Activated T-cell treated with anti-CD3 and anti-CD28 coated beads, Interleukin-2, amount 50 U/mL, for 24 hours (primary cell): ENCODE measurements around the gene FAM9A.

ENCODE experiments used
- DNase-seq: peaks from one replicate; pipeline ENCODE4 v3.0.0-alpha.2; 2020
- H3K27ac Mint-ChIP-seq: 2 replicates; pipeline ENCODE4 v1.8.0; 2020; ENCODE audit warnings: mild to moderate bottlenecking, mixed read lengths
- H3K27me3 Mint-ChIP-seq: 2 replicates; pipeline ENCODE4 v1.8.0; 2020; ENCODE audit warnings: mixed read lengths
- H3K36me3 Mint-ChIP-seq: 2 replicates; pipeline ENCODE4 v1.8.0; 2020; ENCODE audit warnings: low read depth, mixed read lengths
- H3K4me1 Mint-ChIP-seq: 2 replicates; pipeline ENCODE4 v1.8.0; 2020; ENCODE audit warnings: low read depth, mixed read lengths
- H3K4me3 Mint-ChIP-seq: 2 replicates; pipeline ENCODE4 v1.8.0; 2020; ENCODE audit warnings: mild to moderate bottlenecking, moderate library complexity, mixed read lengths
- H3K9me3 Mint-ChIP-seq: 2 replicates; pipeline ENCODE4 v1.8.0; 2020; ENCODE audit warnings: mixed read lengths

FAM9A gene

GRCh38 chrX:8801041-8801599 lies at the start of gene FAM9A:
Gene FAM9A (minus strand): TSS chrX:8801383. CDS start chrX:8800171, 1,212 bp downstream.
- Mint-ChIP-seq H3K4me1 (no peaks in the 10 kb centered on the region), H3K36me3 (no peaks in the 10 kb centered on the region), H3K9me3 (no peaks in the 10 kb centered on the region), H3K27ac (no peak within 1 kb of the TSS), H3K27me3 (peaks cover 11% of the 10 kb centered on the region), H3K4me3 (no peak within 1 kb of the TSS)
- DNase-seq = no peak

- no peaks in the 10 kb centered on the region for H3K9me3 Mint-ChIP-seq
- H3K4me1 Mint-ChIP-seq = no peaks in the 10 kb centered on the region
- H3K27me3 Mint-ChIP-seq = peaks cover 37% of the 10 kb centered on the region
- no peak overlapping the region for H3K27ac Mint-ChIP-seq
- no peak overlapping the region for H3K4me3 Mint-ChIP-seq
- no peaks in the 10 kb centered on the region for H3K36me3 Mint-ChIP-seq
- no peak for DNase-seq
Measured at GRCh38 chrX:8850478-8850877, 49.3 kb upstream of the FAM9A start.

GRCh38 chrX:8849945-8850344 lies 48.8 kb upstream of the FAM9A start:
- peaks cover 33% of the 10 kb centered on the region for H3K27me3 Mint-ChIP-seq
- no peaks in the 10 kb centered on the region for H3K36me3 Mint-ChIP-seq
- H3K27ac Mint-ChIP-seq = no peak overlapping the region
- no peaks in the 10 kb centered on the region for H3K9me3 Mint-ChIP-seq
- DNase-seq = no peak
- H3K4me3 Mint-ChIP-seq = no peak overlapping the region
- no peaks in the 10 kb centered on the region for H3K4me1 Mint-ChIP-seq

GRCh38 chrX:8849458-8849857 lies 48.3 kb upstream of the FAM9A start:
- no peak for DNase-seq
- Mint-ChIP-seq H3K9me3 (no peaks in the 10 kb centered on the region), H3K27ac (no peak overlapping the region), H3K4me3 (no peak overlapping the region), H3K27me3 (peaks cover 33% of the 10 kb centered on the region), H3K36me3 (no peaks in the 10 kb centered on the region), H3K4me1 (no peaks in the 10 kb centered on the region)

- Mint-ChIP-seq H3K27me3 (peaks cover 36% of the 10 kb centered on the region), H3K4me1 (no peaks in the 10 kb centered on the region), H3K27ac (no peak overlapping the region), H3K9me3 (no peaks in the 10 kb centered on the region), H3K4me3 (no peak overlapping the region), H3K36me3 (no peaks in the 10 kb centered on the region)
- no peak for DNase-seq
Measured at GRCh38 chrX:8848911-8849310, 47.7 kb upstream of the FAM9A start.

- H3K27ac Mint-ChIP-seq = no peak overlapping the region
- no peak overlapping the region for H3K4me3 Mint-ChIP-seq
- DNase-seq = no peak
- peaks cover 37% of the 10 kb centered on the region for H3K27me3 Mint-ChIP-seq
- no peaks in the 10 kb centered on the region for H3K9me3 Mint-ChIP-seq
- H3K4me1 Mint-ChIP-seq = no peaks in the 10 kb centered on the region
- H3K36me3 Mint-ChIP-seq = no peaks in the 10 kb centered on the region
Measured at GRCh38 chrX:8848441-8848840, 47.3 kb upstream of the FAM9A start.

GRCh38 chrX:8847360-8847759 lies 46.2 kb upstream of the FAM9A start:
- H3K27me3 Mint-ChIP-seq = peaks cover 36% of the 10 kb centered on the region
- H3K36me3 Mint-ChIP-seq = no peaks in the 10 kb centered on the region
- no peak for DNase-seq
- no peaks in the 10 kb centered on the region for H3K9me3 Mint-ChIP-seq
- H3K27ac Mint-ChIP-seq = no peak overlapping the region
- no peak overlapping the region for H3K4me3 Mint-ChIP-seq
- H3K4me1 Mint-ChIP-seq = no peaks in the 10 kb centered on the region

- H3K9me3 Mint-ChIP-seq = no peaks in the 10 kb centered on the region
- no peak overlapping the region for H3K27ac Mint-ChIP-seq
- H3K4me3 Mint-ChIP-seq = no peak overlapping the region
- H3K27me3 Mint-ChIP-seq = peaks cover 36% of the 10 kb centered on the region
- no peaks in the 10 kb centered on the region for H3K4me1 Mint-ChIP-seq
- no peak for DNase-seq
- no peaks in the 10 kb centered on the region for H3K36me3 Mint-ChIP-seq
Measured at GRCh38 chrX:8846266-8846665, 45.1 kb upstream of the FAM9A start.

- no peaks in the 10 kb centered on the region for H3K9me3 Mint-ChIP-seq
- no peaks in the 10 kb centered on the region for H3K4me1 Mint-ChIP-seq
Measured at GRCh38 chrX:8845469-8845868, 44.3 kb upstream of the FAM9A start.

GRCh38 chrX:8845060-8845459 lies 43.9 kb upstream of the FAM9A start:
- peaks cover 28% of the 10 kb centered on the region for H3K27me3 Mint-ChIP-seq
- no peaks in the 10 kb centered on the region for H3K4me1 Mint-ChIP-seq
- no peak for DNase-seq
- H3K4me3 Mint-ChIP-seq = no peak overlapping the region
- no peak overlapping the region for H3K27ac Mint-ChIP-seq
- H3K9me3 Mint-ChIP-seq = no peaks in the 10 kb centered on the region
- H3K36me3 Mint-ChIP-seq = no peaks in the 10 kb centered on the region

More at GRCh38 chrX:8845469-8845868, 44.3 kb upstream of the FAM9A start:
- Mint-ChIP-seq H3K36me3 (no peaks in the 10 kb centered on the region), H3K4me3 (no peak overlapping the region), H3K27me3 (peaks cover 32% of the 10 kb centered on the region), H3K27ac (no peak overlapping the region)
- DNase-seq = no peak

- Mint-ChIP-seq H3K4me3 (no peak overlapping the region), H3K4me1 (no peaks in the 10 kb centered on the region), H3K27ac (no peak overlapping the region), H3K36me3 (no peaks in the 10 kb centered on the region), H3K27me3 (peaks cover 22% of the 10 kb centered on the region), H3K9me3 (no peaks in the 10 kb centered on the region)
- DNase-seq = no peak
Measured at GRCh38 chrX:8844157-8844556, 43.0 kb upstream of the FAM9A start.

- DNase-seq = no peak
- Mint-ChIP-seq H3K4me3 (no peak overlapping the region), H3K4me1 (no peaks in the 10 kb centered on the region), H3K36me3 (no peaks in the 10 kb centered on the region), H3K27me3 (peaks cover 20% of the 10 kb centered on the region), H3K9me3 (no peaks in the 10 kb centered on the region), H3K27ac (no peak overlapping the region)
Measured at GRCh38 chrX:8841911-8842310, 40.7 kb upstream of the FAM9A start.

- Mint-ChIP-seq H3K9me3 (no peaks in the 10 kb centered on the region), H3K4me1 (no peaks in the 10 kb centered on the region)
- DNase-seq = no peak
Measured at GRCh38 chrX:8834392-8834791, 33.2 kb upstream of the FAM9A start.

GRCh38 chrX:8832582-8833378 lies 31.6 kb upstream of the FAM9A start:
- no peaks in the 10 kb centered on the region for H3K9me3 Mint-ChIP-seq
- H3K4me3 Mint-ChIP-seq = no peak overlapping the region
- no peak overlapping the region for H3K27ac Mint-ChIP-seq
- no peaks in the 10 kb centered on the region for H3K4me1 Mint-ChIP-seq
- no peak for DNase-seq
- no peaks in the 10 kb centered on the region for H3K36me3 Mint-ChIP-seq
- peaks cover 57% of the 10 kb centered on the region for H3K27me3 Mint-ChIP-seq

More at GRCh38 chrX:8834392-8834791, 33.2 kb upstream of the FAM9A start:
- Mint-ChIP-seq H3K27ac (no peak overlapping the region), H3K27me3 (peaks cover 51% of the 10 kb centered on the region), H3K36me3 (no peaks in the 10 kb centered on the region), H3K4me3 (no peak overlapping the region)

GRCh38 chrX:8823698-8824097 lies 22.5 kb upstream of the FAM9A start:
- Mint-ChIP-seq H3K4me1 (no peaks in the 10 kb centered on the region), H3K36me3 (no peaks in the 10 kb centered on the region), H3K9me3 (no peaks in the 10 kb centered on the region), H3K27me3 (peaks cover 47% of the 10 kb centered on the region), H3K4me3 (no peak overlapping the region), H3K27ac (no peak overlapping the region)
- DNase-seq = no peak
